HG03460 (cell line): Measurements from ENCODE around the gene LYZL2.
"Not testable (repeated sequence)": the region's sequence is repeated elsewhere in the genome, so short reads cannot be mapped to it uniquely, and the experiment has no call there.

Experiments
- ATAC-seq: cut with Tn5 transposase; IDR thresholded peaks from one replicate; pipeline ENCODE4 v1.9.1; 2021; ENCODE audit not compliant: unreplicated experiment

Gene LYZL2

DNA sequence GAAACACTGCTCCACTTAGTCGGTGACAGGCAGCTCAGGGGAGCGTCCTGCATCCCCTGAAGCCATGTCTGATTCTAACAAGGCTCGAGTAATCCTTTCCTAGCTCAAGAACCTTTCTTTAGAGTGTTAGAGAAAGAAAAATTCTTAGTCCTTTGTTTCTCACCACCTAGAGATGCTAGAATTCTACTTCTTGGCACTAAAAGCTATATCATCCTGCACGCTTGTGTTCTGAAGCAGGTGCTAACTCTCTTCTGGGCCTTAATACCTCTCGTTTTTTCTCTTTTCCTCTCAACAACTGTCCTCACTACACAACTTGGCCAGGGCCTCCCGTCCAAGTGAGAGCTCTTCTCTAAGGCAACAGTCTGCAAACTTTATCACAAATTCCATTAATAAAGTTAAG lies at the start of gene LYZL2:
Gene LYZL2 (minus strand): TSS at position 101 of the 400 bp plus-strand sequence. CDS start 2,838 bp downstream, outside the sequence.
- no peak for ATAC-seq

DNA sequence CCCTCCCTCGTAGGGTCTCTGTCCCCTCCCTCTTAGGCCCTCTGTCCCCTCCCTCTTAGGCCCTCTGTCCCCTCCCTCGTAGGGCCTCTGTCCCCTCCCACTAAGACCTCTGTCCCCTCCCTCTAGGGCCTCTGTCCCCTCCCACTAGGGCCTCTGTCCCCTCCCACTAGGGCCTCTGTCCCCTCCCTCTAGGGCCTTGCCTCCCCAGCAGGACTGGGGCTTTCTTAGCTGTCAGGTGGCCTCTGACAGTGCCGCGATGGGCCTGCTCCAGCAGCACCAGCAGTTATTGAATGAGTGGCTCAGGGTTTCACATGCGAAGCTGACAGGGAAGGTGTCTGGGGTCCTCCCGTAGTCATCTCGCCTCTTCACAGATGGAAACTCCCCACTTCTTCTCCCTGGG lies 48.1 kb upstream of the LYZL2 start:
- ATAC-seq: not testable (repeated sequence)

- not testable (repeated sequence) for ATAC-seq
These were observed 47.6 kb upstream of the LYZL2 start for GRCh38 chr10:30677146-30677545.

DNA sequence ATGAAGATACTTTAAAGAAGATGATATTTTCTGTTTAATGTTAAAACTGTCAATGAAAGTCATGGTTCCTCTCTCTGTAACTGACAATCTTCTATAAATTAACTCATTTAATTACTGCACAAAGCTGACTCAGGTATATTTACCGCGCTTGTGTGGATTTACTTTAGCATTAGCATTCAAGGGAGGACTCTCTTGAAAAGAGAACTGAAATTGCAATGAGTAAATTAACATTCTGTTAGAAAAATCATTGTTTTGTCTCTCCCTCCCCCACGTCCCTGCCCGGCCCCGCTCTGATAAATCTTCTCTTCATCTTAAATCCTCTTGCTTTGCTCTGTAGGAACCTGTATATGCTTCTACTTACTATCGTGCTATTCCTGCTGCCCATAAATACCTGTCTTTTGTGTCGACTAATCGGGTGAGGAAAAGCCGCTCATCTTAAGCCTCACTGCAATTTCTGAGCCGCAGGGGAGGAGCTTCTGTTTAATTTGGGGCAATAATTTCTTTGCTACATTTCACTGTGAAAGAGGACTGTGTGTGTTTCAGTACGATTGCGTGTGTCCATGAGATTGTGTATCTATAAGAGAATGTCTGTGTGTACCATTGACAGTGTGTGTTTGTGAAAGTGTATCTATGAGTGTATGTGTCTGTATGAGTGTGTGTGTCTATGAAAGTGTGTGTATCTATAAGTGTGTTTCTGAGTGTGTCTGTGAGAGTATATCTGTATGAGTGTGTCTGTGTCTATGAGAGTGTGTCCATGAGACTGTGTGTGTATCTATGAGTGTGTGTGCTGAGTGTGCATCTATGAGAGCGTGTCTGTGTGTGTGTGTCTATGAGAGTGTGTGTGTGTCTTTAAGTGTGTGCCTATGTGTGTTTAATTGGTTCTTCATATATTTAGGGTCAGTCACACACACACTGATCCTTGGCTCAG lies 46.5 kb upstream of the LYZL2 start:
- no peak for ATAC-seq

DNA sequence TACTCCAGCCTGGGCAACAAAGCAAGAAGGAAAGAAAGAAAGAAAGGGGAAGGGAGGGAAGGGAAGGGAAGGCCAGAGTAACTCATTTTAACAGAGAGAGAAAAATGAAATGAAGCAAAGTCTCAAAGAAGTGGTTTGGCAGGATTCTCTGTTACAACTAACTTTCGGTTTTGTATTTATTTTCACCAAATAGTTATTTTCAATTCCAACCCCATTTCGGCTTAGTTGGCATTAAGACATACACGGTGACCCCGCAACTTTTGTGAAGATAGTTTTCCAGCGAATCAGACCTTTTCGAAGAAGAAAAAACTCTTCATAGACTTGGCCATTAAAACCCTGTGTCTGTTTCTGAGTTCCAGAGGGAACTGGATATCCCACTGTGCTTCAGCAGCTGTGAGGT lies 45.2 kb upstream of the LYZL2 start:
- ATAC-seq: no peak

- not testable (repeated sequence) for ATAC-seq
These were observed 43.7 kb upstream of the LYZL2 start for GRCh38 chr10:30673262-30673661.

DNA sequence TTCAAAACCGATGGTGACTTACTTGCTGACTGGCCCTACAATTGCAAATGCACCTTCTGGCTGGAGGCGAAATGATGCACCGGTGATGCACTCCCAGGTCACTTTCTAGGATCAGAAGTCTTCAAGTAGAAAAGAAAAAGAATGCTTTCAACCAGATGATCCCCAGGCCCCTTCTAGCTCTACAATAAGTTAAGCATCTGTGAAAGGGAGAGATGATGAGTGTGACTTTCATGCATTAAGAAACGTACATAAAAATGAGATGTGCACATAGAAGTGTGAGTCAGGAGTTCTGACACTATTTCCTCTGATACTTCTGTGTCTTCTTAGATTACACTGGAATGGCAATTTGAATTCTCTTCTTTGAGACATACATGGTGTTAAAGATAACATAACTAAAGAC lies 42.8 kb upstream of the LYZL2 start:
- not testable (repeated sequence) for ATAC-seq

DNA sequence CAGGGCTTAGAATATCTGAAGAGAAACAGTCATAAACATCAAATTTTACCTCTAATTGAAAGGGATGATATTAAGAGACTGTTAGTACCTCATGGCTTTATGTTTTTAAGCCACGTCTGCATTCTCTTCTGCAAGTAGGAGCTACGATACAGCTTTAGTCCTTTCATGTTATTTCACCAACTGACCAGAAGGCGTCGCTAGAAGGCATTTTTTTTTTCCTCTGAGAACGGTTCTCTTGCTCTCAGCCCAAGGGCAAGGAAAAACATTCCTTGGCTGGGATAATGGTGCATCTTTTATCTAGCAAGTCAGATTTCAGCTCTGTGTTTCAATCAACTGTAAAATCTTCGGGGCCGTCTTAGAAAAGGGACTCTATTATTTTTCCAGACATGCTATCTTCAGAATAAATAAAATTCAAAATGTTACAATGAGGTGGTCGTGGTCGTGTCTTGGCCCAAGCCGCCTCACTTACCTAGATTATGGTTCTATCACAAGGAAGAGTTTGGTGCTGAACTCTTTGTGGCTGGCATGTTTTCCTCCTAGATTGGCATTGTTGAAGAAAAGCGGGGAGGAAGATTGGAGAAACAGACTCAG lies 41.6 kb upstream of the LYZL2 start:
- no peak for ATAC-seq

DNA sequence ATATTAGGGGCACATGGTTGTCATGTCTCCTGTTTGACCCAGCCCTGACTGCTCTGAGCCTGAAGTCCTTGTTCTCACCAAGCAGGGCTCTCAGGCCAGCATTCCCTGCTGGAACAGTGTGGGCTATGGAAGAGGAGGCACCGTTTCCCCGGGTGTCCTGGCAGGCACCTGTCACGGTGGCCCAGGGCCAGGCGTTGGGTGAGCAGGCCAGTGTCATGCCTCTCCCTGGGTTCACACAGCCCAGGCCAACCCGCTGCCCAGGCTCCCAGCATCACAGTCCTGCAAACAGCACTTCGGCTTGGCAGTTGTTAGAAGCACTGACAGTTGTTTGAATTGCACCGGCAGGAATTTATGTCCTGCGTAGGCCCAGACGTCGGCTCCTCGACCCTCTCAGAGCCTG lies 38.4 kb upstream of the LYZL2 start:
- not testable (repeated sequence) for ATAC-seq

- not testable (repeated sequence) for ATAC-seq
These were observed 33.9 kb upstream of the LYZL2 start for GRCh38 chr10:30663403-30663802.

- ATAC-seq: no peak
These were observed 33.3 kb upstream of the LYZL2 start for GRCh38 chr10:30662814-30663213.

DNA sequence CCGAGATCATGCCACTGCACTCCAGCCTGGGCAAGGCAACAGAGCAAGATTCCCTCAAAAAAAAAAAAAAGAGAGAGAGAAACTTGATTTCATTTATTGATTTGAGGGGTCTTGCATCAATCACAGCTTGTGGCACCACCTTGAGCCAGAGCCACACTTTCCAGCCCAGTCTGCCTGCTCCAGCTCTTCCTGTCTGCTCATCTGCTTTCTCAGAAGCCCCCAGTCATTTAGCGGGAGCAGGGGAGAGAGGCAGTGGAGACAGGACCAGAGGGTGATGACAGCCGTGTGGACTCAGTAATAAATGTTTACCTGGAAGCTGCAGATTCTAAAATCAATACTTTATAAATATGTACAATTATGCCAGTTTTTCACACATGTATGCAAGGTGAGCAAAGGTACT lies 30.8 kb upstream of the LYZL2 start:
- ATAC-seq: not testable (repeated sequence)

GRCh38 chr10:30656233-30656632 lies 26.7 kb upstream of the LYZL2 start:
- ATAC-seq: no peak

DNA sequence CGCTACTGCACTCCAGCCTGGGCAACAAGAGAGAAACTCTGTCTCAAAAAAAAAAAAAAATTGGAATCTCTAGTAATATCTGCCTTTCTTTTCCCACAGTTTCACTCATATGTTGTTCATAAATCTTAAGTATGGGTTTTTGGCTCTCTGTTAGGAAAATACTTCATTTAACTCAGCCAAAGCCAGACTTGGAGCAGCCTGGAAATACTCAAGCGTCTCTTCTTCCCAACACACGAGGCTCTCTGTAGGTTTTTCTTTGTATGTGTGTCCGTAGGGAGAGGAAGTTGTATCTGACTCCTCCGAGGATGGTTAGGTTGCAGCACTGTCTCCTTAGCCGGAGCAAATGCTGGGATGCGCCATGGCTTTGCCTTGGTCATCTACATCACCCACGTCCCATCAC lies 25.4 kb upstream of the LYZL2 start:
- not testable (repeated sequence) for ATAC-seq

DNA sequence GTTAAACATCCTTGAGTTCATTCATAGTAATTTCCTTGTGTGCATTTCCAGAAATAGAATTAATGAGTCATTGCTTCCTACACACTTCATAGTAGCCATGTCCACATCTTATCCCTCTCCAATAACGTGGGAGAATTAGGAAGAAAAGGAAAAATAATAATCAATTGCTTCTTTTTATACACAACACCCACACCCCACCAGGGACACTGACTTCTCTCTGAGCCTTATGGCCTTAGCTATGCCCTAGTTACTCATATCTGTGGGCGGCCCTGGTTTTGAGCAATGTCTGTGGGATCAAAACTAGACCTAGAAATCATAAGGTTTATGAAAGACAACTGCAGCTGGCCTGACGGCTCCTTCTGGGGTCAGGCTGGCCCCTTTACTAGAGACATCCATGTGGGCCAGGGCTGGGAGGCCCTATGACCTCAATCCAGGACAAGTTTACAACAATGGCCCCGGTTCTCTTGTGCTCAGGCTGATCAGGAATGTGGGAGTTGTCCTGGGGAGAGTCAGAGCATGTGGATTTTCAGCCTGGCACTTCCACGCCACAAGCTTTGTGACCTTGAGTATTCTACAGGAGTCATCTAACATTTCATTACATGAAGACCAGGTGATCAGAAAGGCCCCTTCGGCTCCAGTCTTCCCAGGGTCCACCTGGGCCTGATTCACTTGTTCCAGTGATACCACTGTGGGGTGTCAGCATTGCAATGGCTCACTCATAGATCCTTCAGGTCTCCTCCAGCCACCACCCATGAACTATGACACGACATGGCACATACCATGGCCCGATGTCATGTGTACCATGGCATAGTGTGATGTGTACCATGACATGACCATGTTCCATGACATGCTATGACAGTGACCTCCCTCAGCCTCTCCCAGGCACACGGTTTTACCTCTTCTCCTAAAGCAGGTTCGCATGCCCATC lies 22.2 kb upstream of the LYZL2 start:
- ATAC-seq: not testable (repeated sequence)

DNA sequence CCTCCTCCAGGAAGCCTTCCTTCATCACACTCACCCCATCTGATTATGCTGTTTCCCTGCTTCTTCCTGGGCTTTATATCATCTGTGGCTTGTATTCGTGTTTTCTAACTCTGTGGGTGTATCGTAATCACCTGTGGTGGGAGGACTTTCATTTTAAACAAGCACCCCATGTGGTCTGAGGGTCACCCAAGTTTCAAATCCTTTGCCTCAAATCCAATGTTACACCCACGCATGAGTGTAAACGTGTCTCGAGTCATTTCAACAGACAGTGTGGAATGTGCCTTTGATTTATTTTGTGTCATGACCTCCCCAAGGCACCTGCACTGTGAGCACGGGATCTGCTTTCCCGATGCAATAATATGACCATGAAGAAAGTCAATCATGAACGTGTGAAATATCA lies 17.5 kb upstream of the LYZL2 start:
- no peak for ATAC-seq

DNA sequence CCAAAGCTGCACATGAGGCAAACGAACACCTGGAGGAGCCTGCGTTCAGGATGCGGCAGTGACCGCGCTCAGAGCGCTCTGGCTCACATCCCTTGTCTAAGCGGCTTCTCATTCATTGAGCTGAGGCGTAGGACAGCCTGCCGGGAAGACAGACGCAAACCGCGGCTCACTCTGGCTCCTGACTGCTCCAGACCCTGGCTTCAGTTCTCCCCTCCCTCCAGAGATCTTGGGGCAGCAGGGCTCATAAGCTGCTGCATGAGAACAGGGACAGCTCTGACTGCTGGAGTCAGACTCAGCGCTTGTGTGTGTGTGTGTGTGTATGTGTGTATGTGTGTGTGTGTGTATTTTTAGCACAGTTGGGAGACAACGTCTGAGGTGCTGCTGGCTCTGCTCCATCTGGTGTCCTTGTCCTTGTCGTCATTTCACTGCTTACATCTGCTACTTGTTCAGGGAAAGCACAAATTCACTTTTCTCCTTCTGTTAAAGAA lies 15.8 kb upstream of the LYZL2 start:
- ATAC-seq: no peak

DNA sequence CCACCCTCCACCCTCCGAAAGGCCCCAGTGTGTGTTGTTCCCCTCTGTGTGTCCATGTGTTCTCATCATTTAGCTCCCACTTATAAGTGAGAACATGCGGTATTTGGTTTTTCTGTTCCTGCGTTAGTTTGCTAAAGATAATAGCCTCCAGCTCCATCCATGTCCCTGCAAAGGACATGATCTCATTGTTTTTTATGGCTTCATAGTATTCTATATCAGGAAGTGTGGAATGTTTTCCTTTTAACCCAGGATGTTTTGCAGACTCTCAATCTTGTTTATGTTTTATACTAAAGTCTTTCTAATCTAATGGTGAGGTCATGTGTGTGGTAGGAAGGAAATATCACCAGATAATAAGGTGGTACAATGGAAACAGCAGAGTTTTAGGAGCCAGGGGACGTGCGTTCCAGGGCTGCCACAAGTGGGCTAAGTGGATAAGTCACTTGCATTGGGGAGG lies 14.9 kb upstream of the LYZL2 start:
- not testable (repeated sequence) for ATAC-seq

DNA sequence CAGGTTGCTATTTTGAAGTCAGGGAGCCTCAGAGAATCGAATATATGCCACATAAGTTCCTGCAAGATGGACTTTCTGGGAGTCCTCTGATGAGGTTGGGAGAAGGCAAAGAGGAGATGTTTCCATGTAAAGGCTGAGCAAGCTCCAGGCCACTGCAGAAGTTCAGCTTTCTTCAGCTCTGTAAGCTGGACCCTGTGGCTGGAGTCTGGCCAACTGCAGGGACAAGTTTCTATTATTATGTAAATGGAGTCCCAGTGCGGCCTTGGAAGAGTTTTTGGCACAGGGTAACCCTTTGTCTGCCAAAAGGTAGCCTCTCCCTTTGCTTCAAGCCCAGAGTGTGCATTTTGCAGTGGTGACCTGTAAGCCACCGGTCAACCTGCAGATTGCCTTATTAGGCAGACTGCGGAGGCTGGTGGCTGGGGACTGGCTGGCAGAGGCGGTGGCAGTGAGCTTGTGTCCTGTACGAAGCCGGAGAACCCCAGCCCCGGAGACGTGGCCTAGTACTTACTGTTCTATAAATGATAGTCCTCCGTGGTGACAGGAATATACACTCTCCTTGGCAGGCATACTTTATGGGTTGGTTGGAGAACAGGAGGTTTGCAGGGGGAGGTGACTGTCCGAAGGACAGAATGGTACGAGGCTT lies 14.1 kb upstream of the LYZL2 start:
- ATAC-seq: not testable (repeated sequence)

DNA sequence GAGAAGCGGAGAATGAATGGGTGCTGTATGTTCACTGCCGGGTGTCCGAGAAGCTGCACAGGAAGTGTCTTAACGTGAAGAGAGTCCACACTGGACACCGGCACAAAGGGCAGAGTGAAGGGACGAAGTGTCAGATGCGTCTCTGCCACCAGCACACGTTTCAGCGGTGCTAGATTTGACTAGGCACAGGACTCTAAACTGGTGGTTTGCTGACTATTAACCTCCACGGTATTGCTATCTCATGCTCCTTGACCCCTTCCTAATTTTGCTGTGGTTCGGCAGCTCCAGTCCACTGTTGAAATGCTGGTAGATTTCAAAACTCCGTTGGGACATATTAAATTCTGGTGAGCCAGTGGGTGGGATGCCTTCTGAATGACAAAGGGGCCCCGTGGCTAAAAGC lies 13.3 kb upstream of the LYZL2 start:
- ATAC-seq: not testable (repeated sequence)
